A673 (cell line): ENCODE data around the gene SH2D4B.

Experiments used
- EZH2 ChIP-seq: fragments of 200-600 bp; sonication (generic); IDR thresholded peaks from 2 replicates; pipeline ENCODE4 v1.6.1; 2017; ENCODE audit warnings: borderline replicate concordance, low read depth, mild to moderate bottlenecking, mixed read lengths, antibody characterized with exemption, low read length; ENCODE audit not compliant: poor library complexity, severe bottlenecking
- TF ChIP-seq, protein P1 (sequence below): fragments of 300-800, 200-600 bp; sonication (generic); conservative IDR thresholded peaks from 2 replicates; pipeline ENCODE4 v1.5.1; 2017; ENCODE audit warnings: low read depth, mild to moderate bottlenecking, antibody characterized with exemption, low read length, moderate library complexity, mixed read lengths

DNA sequence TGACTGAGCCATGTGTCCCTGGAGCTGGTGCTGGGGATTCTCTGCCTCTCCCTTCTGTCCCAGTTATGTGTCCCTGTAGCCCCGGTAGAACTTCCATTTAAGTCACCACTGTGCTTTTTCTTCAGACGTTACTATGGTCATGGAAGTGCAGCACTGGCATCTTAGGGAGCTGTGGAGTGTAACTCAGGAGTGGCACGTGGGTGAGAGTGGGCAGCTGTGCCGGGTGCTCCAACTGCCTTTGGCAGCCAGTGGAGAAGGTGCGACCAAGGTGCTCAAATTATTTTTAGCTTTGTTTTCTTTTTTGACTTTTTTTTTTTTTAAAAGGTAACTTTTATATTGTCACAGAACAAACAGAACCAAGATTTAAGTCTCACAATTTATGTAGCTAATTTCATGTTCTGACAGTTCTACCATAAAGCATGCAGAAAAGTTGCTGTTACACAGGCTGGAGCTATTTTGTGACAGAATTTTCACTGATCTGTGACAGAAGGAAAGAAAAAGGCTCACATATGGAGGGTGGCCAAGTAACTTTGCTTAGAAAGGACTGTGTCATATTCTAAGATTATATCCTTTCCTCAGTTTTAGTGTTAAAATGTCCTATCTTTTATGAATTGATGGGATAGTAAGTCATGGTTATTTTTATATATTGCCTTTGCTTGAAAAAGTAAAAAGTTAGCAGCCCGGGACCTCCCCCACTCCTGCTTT lies 73.9 kb downstream of the SH2D4B start:
- TF ChIP-seq EZH2 = no peak
- TF ChIP-seq, protein P1, sequence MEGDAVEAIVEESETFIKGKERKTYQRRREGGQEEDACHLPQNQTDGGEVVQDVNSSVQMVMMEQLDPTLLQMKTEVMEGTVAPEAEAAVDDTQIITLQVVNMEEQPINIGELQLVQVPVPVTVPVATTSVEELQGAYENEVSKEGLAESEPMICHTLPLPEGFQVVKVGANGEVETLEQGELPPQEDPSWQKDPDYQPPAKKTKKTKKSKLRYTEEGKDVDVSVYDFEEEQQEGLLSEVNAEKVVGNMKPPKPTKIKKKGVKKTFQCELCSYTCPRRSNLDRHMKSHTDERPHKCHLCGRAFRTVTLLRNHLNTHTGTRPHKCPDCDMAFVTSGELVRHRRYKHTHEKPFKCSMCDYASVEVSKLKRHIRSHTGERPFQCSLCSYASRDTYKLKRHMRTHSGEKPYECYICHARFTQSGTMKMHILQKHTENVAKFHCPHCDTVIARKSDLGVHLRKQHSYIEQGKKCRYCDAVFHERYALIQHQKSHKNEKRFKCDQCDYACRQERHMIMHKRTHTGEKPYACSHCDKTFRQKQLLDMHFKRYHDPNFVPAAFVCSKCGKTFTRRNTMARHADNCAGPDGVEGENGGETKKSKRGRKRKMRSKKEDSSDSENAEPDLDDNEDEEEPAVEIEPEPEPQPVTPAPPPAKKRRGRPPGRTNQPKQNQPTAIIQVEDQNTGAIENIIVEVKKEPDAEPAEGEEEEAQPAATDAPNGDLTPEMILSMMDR = no peak
